Upper lobe of left lung (tissue), 6 donors: Measurements from ENCODE around the gene DENND5B. TPM values are rescaled to one million over a fixed set of nuclear protein-coding genes. Genes with fewer than 3 reads are reported as not detected.

Experiments
- ATAC-seq, 2 donors: fragments of 200-7000 bp; cut with Tn5 transposase; one replicate each; pipeline ENCODE4 v1.9.1; 2022; ENCODE audit warnings: mild to moderate bottlenecking in 2 of 2, moderate library complexity in 2 of 2; ENCODE audit not compliant: low FRiP score in 2 of 2
- DNase-seq, 2 donors: peaks; one replicate each; pipeline ENCODE4 v3.0.0-alpha.2; 2019 to 2020
- H3K27ac ChIP-seq, 4 donors: fragments of 200-600 bp; sonication (generic); one replicate each; pipeline ENCODE4 v1.5.1; 2016 to 2019
- H3K27me3 ChIP-seq, 4 donors: fragments of 200-600 bp; sonication (generic); one replicate each; pipeline ENCODE4 v1.5.1; 2017 to 2019
- H3K36me3 ChIP-seq, 4 donors: fragments of 200-600 bp; sonication (generic); one replicate each; pipeline ENCODE4 v1.5.1; 2016 to 2019
- H3K4me1 ChIP-seq, 4 donors: fragments of 200-600 bp; sonication (generic); one replicate each; pipeline ENCODE4 v1.5.1; 2018 to 2019
- H3K4me3 ChIP-seq, 4 donors: fragments of 200-600 bp; sonication (generic); one replicate each; pipeline ENCODE4 v1.5.1; 2017 to 2019; ENCODE audit warnings: mild to moderate bottlenecking in 2 of 4, moderate library complexity in 1 of 4
- H3K9me3 ChIP-seq, 4 donors: fragments of 200-600 bp; sonication (generic); one replicate each; pipeline ENCODE4 v1.5.1; 2018 to 2019
- EP300 ChIP-seq, 4 donors: sonication (generic); formaldehyde crosslinking; IDR thresholded peaks; one replicate each; pipeline ENCODE4 v1.5.1; 2017; ENCODE audit warnings: antibody characterized with exemption in 4 of 4, control low read depth in 2 of 4
- POLR2A ChIP-seq, 4 donors: fragments of 450-650 bp; IDR thresholded peaks; one replicate each; pipeline ENCODE4 v1.5.1; 2016 to 2017; ENCODE audit warnings: antibody characterized with exemption in 4 of 4, mild to moderate bottlenecking in 2 of 4
- POLR2AphosphoS5 ChIP-seq, 2 donors: sonication (generic); formaldehyde crosslinking; IDR thresholded peaks; one replicate each; pipeline ENCODE4 v1.5.1; 2017; ENCODE audit warnings: antibody characterized with exemption in 2 of 2
- WGBS, 2 donors: methylation state at CpG; one replicate each; pipeline ENCODE4 v1.1.5; 2017 to 2018; 5-methylcytosine and 5-hydroxymethylcytosine counted together
- total RNA-seq, 6 donors: library from RNA; depleted of rRNA in 4 of 6; stranded (reverse); fragments of >200 nt in 4 of 6; gene quantifications; one replicate each; pipeline versions ENCODE4 v1.1.0 to v1.2.1, GENCODE V29; 2016 to 2021
- TF ChIP-seq, protein P1 (sequence below), 6 experiments: fragments of 450-650 bp in 4 of 6; fragments of 200-600 bp in 2 of 6; sonication (generic) in 2 of 6; IDR thresholded peaks; one replicate each; pipeline ENCODE4 v1.5.1; 2016 to 2019; ENCODE audit warnings: antibody characterized with exemption in 6 of 6
- donor health status: DM: no; HTN: no; CAD: no; lungs with moderate emphysema.
- donor health status: DM: no; HTN: yes; CAD: no; lungs with severe emphysema.

DENND5B gene
- total RNA-seq, 6 donors from 2014 or later, result 4.1 to 12.6 (median 5.8) TPM

- TF ChIP-seq, protein P1, sequence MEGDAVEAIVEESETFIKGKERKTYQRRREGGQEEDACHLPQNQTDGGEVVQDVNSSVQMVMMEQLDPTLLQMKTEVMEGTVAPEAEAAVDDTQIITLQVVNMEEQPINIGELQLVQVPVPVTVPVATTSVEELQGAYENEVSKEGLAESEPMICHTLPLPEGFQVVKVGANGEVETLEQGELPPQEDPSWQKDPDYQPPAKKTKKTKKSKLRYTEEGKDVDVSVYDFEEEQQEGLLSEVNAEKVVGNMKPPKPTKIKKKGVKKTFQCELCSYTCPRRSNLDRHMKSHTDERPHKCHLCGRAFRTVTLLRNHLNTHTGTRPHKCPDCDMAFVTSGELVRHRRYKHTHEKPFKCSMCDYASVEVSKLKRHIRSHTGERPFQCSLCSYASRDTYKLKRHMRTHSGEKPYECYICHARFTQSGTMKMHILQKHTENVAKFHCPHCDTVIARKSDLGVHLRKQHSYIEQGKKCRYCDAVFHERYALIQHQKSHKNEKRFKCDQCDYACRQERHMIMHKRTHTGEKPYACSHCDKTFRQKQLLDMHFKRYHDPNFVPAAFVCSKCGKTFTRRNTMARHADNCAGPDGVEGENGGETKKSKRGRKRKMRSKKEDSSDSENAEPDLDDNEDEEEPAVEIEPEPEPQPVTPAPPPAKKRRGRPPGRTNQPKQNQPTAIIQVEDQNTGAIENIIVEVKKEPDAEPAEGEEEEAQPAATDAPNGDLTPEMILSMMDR (IDR thresholded peaks at IDR 0.05), result no peak
- no peak for TF ChIP-seq POLR2A (IDR thresholded peaks at IDR 0.05)
- TF ChIP-seq POLR2AphosphoS5 (IDR thresholded peaks at IDR 0.05), result no peak
- TF ChIP-seq EP300 (IDR thresholded peaks at IDR 0.05), result no peak
- Histone ChIP-seq H3K4me1 (no peaks in the 10 kb centered on the region), H3K4me3 (no peak overlapping the region), H3K36me3 (no peaks in the 10 kb centered on the region), H3K27me3 (no peaks in the 10 kb centered on the region), H3K9me3 (no peaks in the 10 kb centered on the region), H3K27ac (no peak overlapping the region)
- ATAC-seq, result no peak
- DNase-seq, result no peak
These were observed 54.3 kb downstream of the DENND5B start for GRCh38 chr12:31536672-31537071.

GRCh38 chr12:31533470-31533869, 57.5 kb downstream of the DENND5B start:
- H3K4me3 ChIP-seq, result no peak overlapping the region

DNA sequence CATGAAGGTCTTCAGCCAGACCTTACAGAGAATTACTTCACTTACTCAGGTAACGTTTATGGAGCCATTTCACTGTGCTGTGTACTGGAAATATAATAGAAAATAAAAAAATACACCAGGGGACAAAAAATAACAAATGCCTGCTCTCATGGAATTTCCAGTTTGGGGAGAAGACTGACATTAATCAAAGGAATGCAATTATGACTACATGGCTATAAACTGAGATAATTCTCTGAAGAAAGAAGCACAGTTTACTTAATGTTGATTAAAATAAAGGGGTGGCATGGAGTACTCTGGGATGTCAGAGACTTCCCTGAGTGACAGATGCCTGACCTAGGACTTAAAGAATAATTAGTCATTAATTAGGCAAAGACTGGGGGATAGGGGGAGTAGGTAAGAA, 59.0 kb downstream of the DENND5B start:
- Histone ChIP-seq H3K27me3 (no peaks in the 10 kb centered on the region), H3K4me1 (no peaks in the 10 kb centered on the region), H3K27ac (no peak overlapping the region), H3K4me3 (no peak overlapping the region), H3K36me3 (no peaks in the 10 kb centered on the region), H3K9me3 (no peaks in the 10 kb centered on the region)
- 78 to 86% methylated on average over 1 of the region's 1 CpG for WGBS, 2 donors
- no peak for ATAC-seq
- DNase-seq, result no peak
- TF ChIP-seq, protein P1 (IDR thresholded peaks at IDR 0.05), result no peak
- no peak for TF ChIP-seq EP300 (IDR thresholded peaks at IDR 0.05)
- TF ChIP-seq POLR2A (IDR thresholded peaks at IDR 0.05), result no peak
- no peak for TF ChIP-seq POLR2AphosphoS5 (IDR thresholded peaks at IDR 0.05)

More at GRCh38 chr12:31533470-31533869, 57.5 kb downstream of the DENND5B start:
- Histone ChIP-seq H3K27ac (no peak overlapping the region), H3K4me1 (no peaks in the 10 kb centered on the region), H3K9me3 (no peaks in the 10 kb centered on the region), H3K27me3 (no peaks in the 10 kb centered on the region), H3K36me3 (no peaks in the 10 kb centered on the region)
- DNase-seq (no peak), ATAC-seq (no peak)
- TF ChIP-seq POLR2AphosphoS5 (IDR thresholded peaks at IDR 0.05) (no peak), EP300 (IDR thresholded peaks at IDR 0.05) (no peak), POLR2A (IDR thresholded peaks at IDR 0.05) (no peak)
- TF ChIP-seq, protein P1 (IDR thresholded peaks at IDR 0.05), result no peak

- no peak for ATAC-seq
These were observed 62.8 kb downstream of the DENND5B start for GRCh38 chr12:31528095-31528494.

DNA sequence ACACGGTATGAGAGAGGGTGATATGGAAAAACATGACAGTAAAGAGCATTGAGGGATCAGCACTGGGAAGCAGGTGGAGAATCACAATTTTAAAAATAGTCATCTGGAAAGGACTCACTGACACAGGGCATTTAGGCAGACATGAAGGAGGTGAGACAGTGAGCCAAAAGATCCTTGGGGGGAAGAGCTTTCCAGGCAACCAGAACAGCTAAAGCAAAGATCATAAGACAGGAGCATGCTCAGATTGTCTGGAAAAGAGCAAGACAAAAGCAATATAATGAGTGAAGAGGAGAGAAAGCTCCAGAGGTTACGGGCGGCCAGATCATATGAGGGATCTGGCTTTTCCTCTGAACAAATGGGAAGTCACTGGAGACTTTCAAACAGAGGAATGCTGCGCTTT, 63.9 kb downstream of the DENND5B start:
- ATAC-seq (peak in 1 of 2 donors; percentile 51), DNase-seq (no peak)
- Histone ChIP-seq H3K4me1 (no peaks in the 10 kb centered on the region), H3K36me3 (no peaks in the 10 kb centered on the region), H3K4me3 (no peak overlapping the region), H3K27ac (no peak overlapping the region), H3K9me3 (no peaks in the 10 kb centered on the region), H3K27me3 (no peaks in the 10 kb centered on the region)
- TF ChIP-seq EP300 (IDR thresholded peaks at IDR 0.05) (no peak), POLR2A (IDR thresholded peaks at IDR 0.05) (no peak), POLR2AphosphoS5 (IDR thresholded peaks at IDR 0.05) (no peak)
- TF ChIP-seq, protein P1 (IDR thresholded peaks at IDR 0.05), result no peak
- 85 to 91% methylated on average over 4 of the region's 4 CpGs for WGBS, 2 donors

More at GRCh38 chr12:31528095-31528494, 62.8 kb downstream of the DENND5B start:
- Histone ChIP-seq H3K36me3 (no peaks in the 10 kb centered on the region), H3K9me3 (no peaks in the 10 kb centered on the region), H3K27me3 (no peaks in the 10 kb centered on the region), H3K4me1 (no peaks in the 10 kb centered on the region), H3K4me3 (no peak overlapping the region), H3K27ac (no peak overlapping the region)
- WGBS, 2 donors, result 89 to 94% methylated on average over 7 of the region's 7 CpGs
- no peak for DNase-seq
- TF ChIP-seq, protein P1 (IDR thresholded peaks at IDR 0.05), result no peak
- no peak for TF ChIP-seq EP300 (IDR thresholded peaks at IDR 0.05)
